ENCODE results near the gene IL10RB. TPM values are rescaled to one million over a fixed set of nuclear protein-coding genes. Genes with fewer than 3 reads are reported as not detected.

IL10RB gene
- total and polyA plus RNA-seq, 2 donors: 38.2 to 42.9 TPM

DNA sequence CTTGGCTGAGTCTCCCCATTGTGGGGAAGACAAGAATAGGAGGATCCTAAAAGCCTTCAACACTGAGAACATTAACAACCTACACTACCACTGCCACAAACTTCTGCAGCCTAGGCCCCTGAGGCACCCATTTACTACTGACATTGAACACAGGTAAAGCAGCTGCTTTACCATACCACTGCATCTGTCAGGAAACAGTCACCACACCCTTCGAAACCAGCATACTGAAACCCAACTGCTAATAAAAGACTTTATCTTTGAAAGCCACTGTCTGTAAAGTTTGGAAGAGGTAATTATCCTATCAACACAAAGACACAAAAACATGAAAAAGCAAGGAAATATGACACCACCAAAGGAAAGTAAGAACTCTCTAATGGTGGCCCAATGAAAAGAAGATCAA lies 66.0 kb downstream of the IL10RB start:
- no peak overlapping the region for H3K27ac ChIP-seq (ENCODE audit: low read depth in 1 of 2, low read length in 1 of 2)
- WGBS: 58% methylated on average over 1 of the region's 1 CpG

DNA sequence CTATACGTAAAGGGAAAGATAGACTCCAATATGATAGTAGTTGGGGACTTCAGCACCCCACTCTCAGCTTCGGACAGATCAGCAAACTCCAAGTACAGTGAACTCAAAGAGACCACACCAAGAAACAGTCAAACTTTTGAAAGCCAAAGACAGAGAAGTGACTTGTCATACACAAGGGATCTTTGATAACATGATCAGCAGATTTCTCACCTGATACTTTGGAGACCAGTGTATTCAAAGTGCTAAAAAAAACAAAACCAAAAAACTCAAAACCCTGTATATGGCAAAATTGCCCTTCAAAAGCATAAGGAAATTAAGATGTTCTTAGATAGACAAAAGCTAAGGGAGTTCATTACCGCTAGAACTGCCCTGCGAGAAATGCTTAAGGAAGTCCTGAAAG lies 68.0 kb downstream of the IL10RB start:
- H3K9me3 ChIP-seq (ENCODE audit: control insufficient read depth in 2 of 2, insufficient read depth in 1 of 2, low read length in 1 of 2): peaks cover 0 to 13% of the 10 kb centered on the region in 2 donors
- DNase-seq (ENCODE audit: low read depth in 6 of 9, low spot score in 9 of 9): no peak
- no peaks in the 10 kb centered on the region for H3K27me3 ChIP-seq (ENCODE audit: control insufficient read depth in 2 of 2, insufficient read depth in 1 of 2, low read length in 1 of 2)
- no peak overlapping the region for H3K27ac ChIP-seq (ENCODE audit: low read depth in 1 of 2, low read length in 1 of 2)
- H3K36me3 ChIP-seq (ENCODE audit: control insufficient read depth in 2 of 2, insufficient read depth in 2 of 2, low read length in 1 of 2): peaks cover 25 to 43% of the 10 kb centered on the region in 2 donors
- H3K4me3 ChIP-seq (ENCODE audit: low read length in 2 of 2): no peak overlapping the region
- 73% methylated on average over 4 of the region's 4 CpGs for WGBS
- H3K4me1 ChIP-seq (ENCODE audit: control insufficient read depth in 2 of 2, insufficient read depth in 2 of 2, low read length in 2 of 2): peaks cover 0 to 4% of the 10 kb centered on the region in 2 donors

More for the DNA sequence above, 66.0 kb downstream of the IL10RB start:
- H3K36me3 ChIP-seq (ENCODE audit: control insufficient read depth in 2 of 2, insufficient read depth in 2 of 2, low read length in 1 of 2): peaks cover 22 to 33% of the 10 kb centered on the region in 2 donors
- H3K9me3 ChIP-seq (ENCODE audit: control insufficient read depth in 2 of 2, insufficient read depth in 1 of 2, low read length in 1 of 2): peaks cover 0 to 13% of the 10 kb centered on the region in 2 donors
- H3K4me1 ChIP-seq (ENCODE audit: control insufficient read depth in 2 of 2, insufficient read depth in 2 of 2, low read length in 2 of 2): peaks cover 10 to 14% of the 10 kb centered on the region in 2 donors
- H3K27me3 ChIP-seq (ENCODE audit: control insufficient read depth in 2 of 2, insufficient read depth in 1 of 2, low read length in 1 of 2): no peaks in the 10 kb centered on the region
- no peak overlapping the region for H3K4me3 ChIP-seq (ENCODE audit: low read length in 2 of 2)
- DNase-seq (ENCODE audit: low read depth in 6 of 9, low spot score in 9 of 9): no peak

DNA sequence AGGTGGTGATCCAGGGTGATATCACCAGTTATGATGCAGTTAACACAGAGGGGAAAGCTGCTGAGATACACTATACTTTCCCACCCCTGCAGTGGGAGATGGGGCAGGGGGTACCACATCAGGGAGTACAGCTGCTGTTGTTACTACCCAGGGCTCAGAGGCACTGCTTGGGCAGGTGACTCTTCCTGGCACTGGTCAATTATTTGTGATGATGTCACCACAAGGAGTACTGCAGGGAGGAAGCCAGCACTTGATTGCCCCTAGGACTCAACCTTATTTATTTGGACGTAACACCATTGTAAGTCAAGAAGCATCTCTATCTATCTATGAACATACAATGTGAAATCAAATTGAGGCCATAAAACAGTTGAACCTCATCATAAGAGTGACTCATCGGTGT lies 68.7 kb downstream of the IL10RB start:
- DNase-seq (ENCODE audit: low read depth in 6 of 9, low spot score in 9 of 9): no peak
- Histone ChIP-seq H3K36me3 (ENCODE audit: control insufficient read depth in 2 of 2, insufficient read depth in 2 of 2, low read length in 1 of 2) (peaks cover 25 to 43% of the 10 kb centered on the region in 2 donors), H3K27me3 (ENCODE audit: control insufficient read depth in 2 of 2, insufficient read depth in 1 of 2, low read length in 1 of 2) (no peaks in the 10 kb centered on the region), H3K27ac (ENCODE audit: low read depth in 1 of 2, low read length in 1 of 2) (no peak overlapping the region), H3K4me3 (ENCODE audit: low read length in 2 of 2) (no peak overlapping the region), H3K4me1 (ENCODE audit: control insufficient read depth in 2 of 2, insufficient read depth in 2 of 2, low read length in 2 of 2) (peaks cover 0 to 4% of the 10 kb centered on the region in 2 donors), H3K9me3 (ENCODE audit: control insufficient read depth in 2 of 2, insufficient read depth in 1 of 2, low read length in 1 of 2) (peaks cover 0 to 13% of the 10 kb centered on the region in 2 donors)
- WGBS: 96% methylated on average over 2 of the region's 2 CpGs

- WGBS: 99% methylated on average over 1 of the region's 1 CpG
- DNase-seq (ENCODE audit: low read depth in 6 of 9, low spot score in 9 of 9): no peak
- no peaks in the 10 kb centered on the region for H3K9me3 ChIP-seq (ENCODE audit: control insufficient read depth in 2 of 2, insufficient read depth in 1 of 2, low read length in 1 of 2)
- no peak overlapping the region for H3K27ac ChIP-seq (ENCODE audit: low read depth in 1 of 2, low read length in 1 of 2)
- H3K4me1 ChIP-seq (ENCODE audit: control insufficient read depth in 2 of 2, insufficient read depth in 2 of 2, low read length in 2 of 2): no peaks in the 10 kb centered on the region
- H3K36me3 ChIP-seq (ENCODE audit: control insufficient read depth in 2 of 2, insufficient read depth in 2 of 2, low read length in 1 of 2): peaks cover 28 to 57% of the 10 kb centered on the region in 2 donors
- no peak overlapping the region for H3K4me3 ChIP-seq (ENCODE audit: low read length in 2 of 2)
- H3K27me3 ChIP-seq (ENCODE audit: control insufficient read depth in 2 of 2, insufficient read depth in 1 of 2, low read length in 1 of 2): no peaks in the 10 kb centered on the region
These were observed 73.0 kb downstream of the IL10RB start for GRCh38 chr21:33339135-33339534.

- Histone ChIP-seq H3K27ac (ENCODE audit: low read depth in 1 of 2, low read length in 1 of 2) (no peak overlapping the region), H3K4me3 (ENCODE audit: low read length in 2 of 2) (no peak overlapping the region), H3K4me1 (ENCODE audit: control insufficient read depth in 2 of 2, insufficient read depth in 2 of 2, low read length in 2 of 2) (no peaks in the 10 kb centered on the region), H3K9me3 (ENCODE audit: control insufficient read depth in 2 of 2, insufficient read depth in 1 of 2, low read length in 1 of 2) (no peaks in the 10 kb centered on the region), H3K36me3 (ENCODE audit: control insufficient read depth in 2 of 2, insufficient read depth in 2 of 2, low read length in 1 of 2) (peaks cover 28 to 60% of the 10 kb centered on the region in 2 donors), H3K27me3 (ENCODE audit: control insufficient read depth in 2 of 2, insufficient read depth in 1 of 2, low read length in 1 of 2) (no peaks in the 10 kb centered on the region)
- WGBS: 75% methylated on average over 2 of the region's 2 CpGs
- DNase-seq (ENCODE audit: low read depth in 6 of 9, low spot score in 9 of 9): no peak
These were observed 73.8 kb downstream of the IL10RB start for GRCh38 chr21:33339918-33340317.

DNA sequence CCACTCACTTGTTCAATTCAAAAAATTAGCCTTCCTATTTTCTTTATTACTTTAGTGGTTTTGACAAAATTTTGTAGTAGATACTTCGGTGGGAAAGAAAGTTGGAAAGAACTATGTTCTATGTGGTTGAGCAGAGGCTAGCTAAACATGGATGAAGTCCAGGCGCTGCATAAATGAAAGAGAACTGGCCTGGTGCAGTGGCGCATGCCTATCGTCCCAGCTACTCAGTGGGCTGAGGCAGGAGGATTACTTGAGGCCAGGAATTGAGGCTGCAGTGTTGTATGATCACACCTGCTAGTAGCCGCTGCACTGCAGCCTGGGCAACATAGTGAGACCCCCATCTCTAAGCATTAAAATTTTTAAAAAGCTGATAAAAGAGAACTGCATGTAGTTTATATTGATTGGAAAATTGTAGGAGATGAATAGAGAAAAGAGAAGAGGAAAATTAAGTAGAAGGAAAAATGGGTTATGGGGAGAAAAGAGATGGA lies 79.6 kb downstream of the IL10RB start:
- no peaks in the 10 kb centered on the region for H3K9me3 ChIP-seq (ENCODE audit: control insufficient read depth in 2 of 2, insufficient read depth in 1 of 2, low read length in 1 of 2)
- peaks cover 39 to 81% of the 10 kb centered on the region in 2 donors for H3K36me3 ChIP-seq (ENCODE audit: control insufficient read depth in 2 of 2, insufficient read depth in 2 of 2, low read length in 1 of 2)
- WGBS: 98% methylated on average over 5 of the region's 5 CpGs
- H3K4me1 ChIP-seq (ENCODE audit: control insufficient read depth in 2 of 2, insufficient read depth in 2 of 2, low read length in 2 of 2): no peaks in the 10 kb centered on the region
- H3K4me3 ChIP-seq (ENCODE audit: low read length in 2 of 2): no peak overlapping the region
- DNase-seq (ENCODE audit: low read depth in 6 of 9, low spot score in 9 of 9): no peak
- no peaks in the 10 kb centered on the region for H3K27me3 ChIP-seq (ENCODE audit: control insufficient read depth in 2 of 2, insufficient read depth in 1 of 2, low read length in 1 of 2)
- no peak overlapping the region for H3K27ac ChIP-seq (ENCODE audit: low read depth in 1 of 2, low read length in 1 of 2)

Other genes with a start within 250 kb of the IL10RB start
- 0.05 TPM for gene OLIG2, start 240.4 kb upstream of the IL10RB start, total RNA-seq
- gene OLIG2, start 240.4 kb upstream of the IL10RB start, polyA plus RNA-seq: 0.02 TPM
- gene OLIG1, start 196.2 kb upstream of the IL10RB start, total RNA-seq: 0.05 TPM
- 0.14 TPM for gene OLIG1, start 196.2 kb upstream of the IL10RB start, polyA plus RNA-seq
- 11.2 TPM for gene IFNAR2, start 36.4 kb upstream of the IL10RB start, total RNA-seq
- 36.9 TPM for gene IFNAR2, start 36.4 kb upstream of the IL10RB start, polyA plus RNA-seq
- 17.2 TPM for gene IFNAR1, start 58.6 kb downstream of the IL10RB start, total RNA-seq
- 18.2 TPM for gene IFNAR1, start 58.6 kb downstream of the IL10RB start, polyA plus RNA-seq
- 50.7 TPM for gene IFNGR2, start 137.0 kb downstream of the IL10RB start, total RNA-seq
- gene IFNGR2, start 137.0 kb downstream of the IL10RB start, polyA plus RNA-seq: 111 TPM
- gene TMEM50B, start 213.6 kb downstream of the IL10RB start, total RNA-seq: 14.3 TPM
- gene TMEM50B, start 213.6 kb downstream of the IL10RB start, polyA plus RNA-seq: 99.1 TPM
- gene DNAJC28, start 225.3 kb downstream of the IL10RB start, total RNA-seq: 1.2 TPM
- 3.9 TPM for gene DNAJC28, start 225.3 kb downstream of the IL10RB start, polyA plus RNA-seq